GM21515 (cell line): ENCODE measurements around the gene MYH9.

Experiments
- ATAC-seq: cut with Tn5 transposase; IDR thresholded peaks from one replicate; pipeline ENCODE4 v1.9.1; 2021; ENCODE audit not compliant: unreplicated experiment

MYH9 gene

DNA sequence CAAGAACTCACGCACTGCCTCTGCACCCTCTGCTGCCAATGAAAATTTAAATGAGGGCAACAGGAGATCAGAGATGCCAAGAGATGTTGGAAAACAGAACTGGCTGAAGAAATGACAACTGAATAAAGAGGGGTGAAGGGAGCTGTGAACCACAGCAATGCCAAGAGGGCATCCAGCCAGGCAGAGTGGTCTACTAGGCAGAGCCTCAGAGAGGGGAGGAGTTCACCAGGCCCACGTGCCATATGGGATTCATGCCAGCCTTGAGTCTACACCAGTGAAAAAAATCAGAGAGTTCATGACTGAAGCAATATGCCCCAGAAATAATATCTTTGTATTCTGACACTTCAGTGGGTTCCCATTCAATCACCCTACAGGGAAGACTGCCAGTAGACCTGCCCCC lies 152.8 kb downstream of the MYH9 start:
- no peak for ATAC-seq

DNA sequence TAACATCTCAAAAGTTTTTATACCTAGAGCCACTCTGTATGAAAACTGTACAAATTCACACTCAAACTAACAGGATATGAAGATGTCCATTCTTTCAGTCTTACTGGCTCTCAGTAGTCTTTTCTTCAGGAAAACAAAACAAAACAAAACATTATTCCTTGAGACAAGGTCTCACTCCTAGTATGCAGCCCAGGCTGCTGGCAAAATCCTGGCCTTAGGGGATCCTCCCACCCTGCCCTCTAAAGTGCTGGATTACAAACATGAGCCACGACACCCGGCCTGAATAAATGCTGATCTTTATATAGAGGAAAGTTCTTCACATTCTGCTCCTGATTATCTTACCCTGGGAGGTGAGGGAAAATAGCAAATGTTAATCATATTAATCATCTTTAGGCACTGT lies 153.6 kb downstream of the MYH9 start:
- no peak for ATAC-seq

DNA sequence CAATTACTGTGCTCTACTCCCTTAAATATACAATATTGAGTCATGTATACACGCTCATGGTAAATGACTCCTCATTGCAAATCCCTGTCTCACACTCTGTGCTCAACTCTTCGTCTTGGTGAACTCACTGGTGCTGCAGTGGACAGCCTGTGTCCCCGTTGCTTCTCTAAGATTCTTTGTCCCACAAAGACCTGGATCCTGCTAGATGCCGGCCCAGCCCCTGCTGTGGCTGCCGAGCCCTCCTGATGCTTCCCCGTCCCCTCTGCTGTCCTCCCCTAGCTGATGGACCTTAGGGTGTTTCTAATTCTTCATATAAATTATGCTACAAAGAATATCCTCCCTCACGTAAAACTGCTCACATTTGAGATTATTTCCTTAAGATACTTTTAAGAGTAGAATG lies 154.0 kb downstream of the MYH9 start:
- ATAC-seq = no peak

DNA sequence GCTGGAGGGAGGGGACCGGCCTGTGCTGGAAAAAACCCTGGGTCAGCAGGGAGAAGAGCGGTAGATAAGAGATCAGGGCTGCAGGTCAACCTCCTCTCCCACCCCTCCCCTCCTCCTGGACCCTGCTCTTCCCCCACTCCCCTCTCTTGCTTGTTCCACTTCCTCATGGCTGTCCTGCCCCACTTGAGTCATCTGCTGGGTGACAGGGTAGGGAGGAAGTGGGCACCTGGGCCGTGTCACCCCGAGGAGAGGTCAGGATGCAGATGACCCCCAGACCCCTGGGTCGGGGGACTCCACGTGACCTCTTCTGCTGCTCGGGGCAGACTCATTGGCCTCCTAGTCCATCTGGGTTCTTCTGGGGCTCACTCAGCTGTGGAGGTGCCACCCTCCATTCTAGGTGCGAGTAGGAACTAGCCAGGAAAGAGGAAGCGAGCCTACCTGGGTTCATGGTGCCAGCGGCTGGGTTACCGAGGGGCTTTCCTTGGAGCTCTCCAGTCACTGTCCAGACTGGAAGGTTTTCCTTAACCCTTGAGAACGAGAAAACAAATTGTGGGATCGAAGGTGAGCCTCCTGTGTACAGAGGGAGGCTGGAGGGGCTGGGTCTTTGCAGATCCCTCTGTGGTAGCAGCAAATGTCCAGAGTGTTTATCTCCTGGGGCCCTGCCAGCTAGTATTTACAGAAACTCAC lies 154.9 kb downstream of the MYH9 start:
- no peak for ATAC-seq
